Endothelial cell of umbilical vein (primary cell): ENCODE data around the gene PBXIP1. TPM values are rescaled to one million over a fixed set of nuclear protein-coding genes. Genes with fewer than 3 reads are reported as not detected.

Source experiments
- BruUV-seq: library from RNA; stranded (reverse); fragments of 400-500 nt; replicated peaks from 2 replicates; lab custom pipeline; 2021; lab: Mats Ljungman, UMichigan
- CTCF ChIA-PET: fragments of 300-600, 350-600 bp; sonication (Branson Sonifier 250); formaldehyde crosslinking; loops from one replicate; lab custom pipeline; 2021; ENCODE audit warnings: antibody characterized with exemption, inconsistent platforms; lab: Charles Lee
- POLR2A ChIA-PET: fragments of 300-600, 350-600 bp; sonication (Branson Sonifier 250); formaldehyde crosslinking; loops from one replicate; lab custom pipeline; 2021; ENCODE audit warnings: antibody characterized with exemption, inconsistent platforms; lab: Charles Lee
- DNase-seq: peaks from one replicate; pipeline ENCODE4 v3.0.0-alpha.2; 2011; ENCODE audit warnings: low read depth, low spot score
- FAIRE-seq: peaks from 2 replicates; lab custom pipeline; 2011; peaks lifted over from hg19 to GRCh38; lab: Jason Lieb, UNC
- H2AFZ ChIP-seq: 2 replicates; pipeline ENCODE4 v1.6.0; 2012; ENCODE audit warnings: low read depth, low read length, control low read depth, inconsistent platforms
- H3K27ac ChIP-seq: 2 replicates; pipeline ENCODE4 v1.5.1; 2011; ENCODE audit warnings: low read depth, mild to moderate bottlenecking, control low read depth, low read length, moderate library complexity; ENCODE audit not compliant: insufficient read depth
- H3K27me3 ChIP-seq, 2 experiments: 2 replicates each; pipeline versions ENCODE4 v1.6.0 to v1.6.1; 2011; ENCODE audit warnings: low read length in 2 of 2, mixed read lengths in 1 of 2; ENCODE audit not compliant: control insufficient read depth in 2 of 2, insufficient read depth in 2 of 2
- H3K36me3 ChIP-seq, 2 experiments: 2 replicates in 1 of 2; 3 replicates in 1 of 2; pipeline ENCODE4 v1.5.1; 2011; ENCODE audit warnings: low read length in 2 of 2, mild to moderate bottlenecking in 1 of 2, moderate library complexity in 1 of 2; ENCODE audit not compliant: control insufficient read depth in 2 of 2, insufficient read depth in 2 of 2; ENCODE audit errors: extremely low read depth in 1 of 2
- H3K4me1 ChIP-seq: 3 replicates; pipeline ENCODE4 v1.5.1; 2011; ENCODE audit warnings: mild to moderate bottlenecking, low read length; ENCODE audit not compliant: control insufficient read depth, insufficient read depth; ENCODE audit errors: extremely low read depth
- H3K4me2 ChIP-seq: 2 replicates; pipeline ENCODE4 v1.6.1; 2011; ENCODE audit warnings: low read length, control low read depth, mixed read lengths; ENCODE audit not compliant: insufficient read depth
- H3K4me3 ChIP-seq, 3 experiments: fragments of 200-600 bp in 1 of 3; sonication (generic), shearing (Covaris generic) in 1 of 3; replicated peaks in 1 of 3; 2 replicates each; pipeline ENCODE4 v1.5.1; 2011 to 2016; ENCODE audit warnings: control low read depth in 3 of 3, low read length in 3 of 3, mild to moderate bottlenecking in 2 of 3, inconsistent platforms in 1 of 3, low read depth in 1 of 3, moderate library complexity in 1 of 3; ENCODE audit not compliant: insufficient read depth in 1 of 3
- H3K79me2 ChIP-seq: 2 replicates; pipeline ENCODE4 v1.6.0; 2012; ENCODE audit warnings: low read length, inconsistent platforms; ENCODE audit not compliant: control insufficient read depth, insufficient read depth
- H3K9ac ChIP-seq: replicated peaks from 2 replicates; pipeline ENCODE3; 2011; ENCODE audit warnings: low read length, control low read depth; ENCODE audit not compliant: insufficient read depth; ENCODE audit errors: extremely low read depth
- H3K9me1 ChIP-seq: replicated peaks from 3 replicates; pipeline ENCODE4 v1.6.0; 2011; ENCODE audit warnings: mild to moderate bottlenecking, low read length; ENCODE audit not compliant: control insufficient read depth, insufficient read depth; ENCODE audit errors: extremely low read depth
- H3K9me3 ChIP-seq: replicated peaks from 2 replicates; pipeline ENCODE4 v1.5.1; 2012; ENCODE audit warnings: low read length, inconsistent platforms; ENCODE audit not compliant: control insufficient read depth, insufficient read depth
- H4K20me1 ChIP-seq: replicated peaks from 2 replicates; pipeline ENCODE3; 2011; ENCODE audit warnings: mild to moderate bottlenecking, low read length; ENCODE audit not compliant: control insufficient read depth, insufficient read depth; ENCODE audit errors: extremely low read depth
- EZH2 ChIP-seq: IDR thresholded peaks from 2 replicates; pipeline ENCODE4 v1.6.1; 2012; ENCODE audit warnings: borderline replicate concordance, low read depth, mild to moderate bottlenecking, moderate library complexity, low read length, inconsistent platforms; ENCODE audit not compliant: severe bottlenecking
- FOS ChIP-seq: IDR thresholded peaks from 2 replicates; pipeline ENCODE4 v1.6.1; 2011; ENCODE audit warnings: mild to moderate bottlenecking, low read length, moderate library complexity, borderline replicate concordance; ENCODE audit not compliant: insufficient read depth
- GATA2 ChIP-seq: IDR thresholded peaks from 2 replicates; pipeline ENCODE4 v1.7.0; 2011; ENCODE audit warnings: low read depth, mild to moderate bottlenecking, moderate library complexity, mixed read lengths, low read length; ENCODE audit not compliant: insufficient read length, insufficient read depth
- JUN ChIP-seq: IDR thresholded peaks from 2 replicates; pipeline ENCODE4 v1.6.1; 2011; ENCODE audit warnings: borderline replicate concordance, low read depth; ENCODE audit not compliant: insufficient read length, insufficient read depth
- MYC ChIP-seq: IDR thresholded peaks from one replicate; pipeline ENCODE4 v1.6.1; 2011; ENCODE audit warnings: mild to moderate bottlenecking, low read depth, low read length
- POLR2A ChIP-seq: IDR thresholded peaks from 2 replicates; pipeline ENCODE4 v1.6.1; 2012; ENCODE audit warnings: low read depth, mild to moderate bottlenecking, control low read depth, low read length
- POLR2AphosphoS5 ChIP-seq: IDR thresholded peaks from 2 replicates; pipeline ENCODE4 v1.6.1; 2012; ENCODE audit warnings: low read depth, mild to moderate bottlenecking, control low read depth, low read length, moderate library complexity; ENCODE audit not compliant: insufficient read depth
- dilution Hi-C: fragments of 300-500 bp; cut with MboI; formaldehyde crosslinking; loops from one replicate; pipeline ENCODE4 v1.15.0; 2019; ENCODE audit warnings: low sequenced_read_pairs; ENCODE audit not compliant: extremely low pct_ligation_motif_present
- intact Hi-C: fragments of 100-400 bp; cut with micrococcal nuclease; formaldehyde crosslinking; loops from one replicate; pipeline ENCODE4 v1.10.0; 2022
- polyA plus RNA-seq, 4 experiments: library from polyadenylated mRNA; depleted of rRNA in 3 of 4; stranded (reverse) in 3 of 4; unstranded in 1 of 4; fragments of >200 nt; gene quantifications; 2 replicates each; pipeline versions ENCODE4 v1.2.1 to v1.2.3, GENCODE V29; 2011 to 2012; ENCODE audit warnings: missing spikeins in 1 of 4
- total RNA-seq: library from RNA; stranded (reverse); gene quantifications from 2 replicates; pipeline ENCODE4 v1.2.3, GENCODE V29; 2021
- TF ChIP-seq, protein P1 (sequence below): IDR thresholded peaks from 2 replicates; pipeline ENCODE4 v1.6.1; 2011; ENCODE audit not compliant: insufficient read depth, insufficient read length
- TF ChIP-seq, protein P2 (sequence below), 2 donors: IDR thresholded peaks; 1 replicate in 1 of 2; 2 replicates in 1 of 2; pipeline ENCODE4 v1.5.1; 2011; ENCODE audit warnings: low read length in 2 of 2, mild to moderate bottlenecking in 2 of 2, moderate library complexity in 2 of 2, control low read depth in 1 of 2, inconsistent platforms in 1 of 2, low read depth in 1 of 2; ENCODE audit not compliant: insufficient read depth in 1 of 2; ENCODE audit errors: extremely low read depth in 1 of 2

PBXIP1 gene
- total and polyA plus RNA-seq, 2 donors (not counting 3 experiments of a cell fraction or from before 2014, with no cell fraction given) = 49.4 to 54.7 TPM

DNA sequence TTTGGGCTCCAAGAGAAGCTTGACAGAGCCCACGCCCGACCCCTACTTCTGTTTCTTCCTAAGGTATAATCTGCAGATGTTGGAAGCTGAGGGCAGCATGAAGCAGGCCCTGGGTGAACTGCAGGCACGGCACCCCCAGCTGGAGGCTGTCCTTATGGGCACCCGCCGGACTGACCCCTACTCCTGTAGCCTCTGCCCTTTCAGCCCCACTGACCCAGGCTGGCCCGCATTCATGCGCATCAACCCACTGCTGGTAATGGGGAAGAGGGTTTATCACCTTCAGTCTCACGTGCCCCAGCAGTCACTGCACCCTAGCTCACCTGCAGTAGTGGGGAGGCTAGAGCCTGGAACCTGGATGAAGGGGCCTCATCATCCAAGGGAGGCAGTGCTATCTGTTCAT lies 34.4 kb upstream of the PBXIP1 start:
- no peak overlapping the region for H3K27ac ChIP-seq
- dilution Hi-C loops = no loop called here
- CTCF ChIA-PET = interaction anchor here (1.0 to 1.1 kb wide), 2 partner anchors 9 to 27 kb away, joined by 3 read pairs; no protein-coding TSS in a partner anchor
- peaks cover 3 to 24% of the 10 kb centered on the region in 2 experiments for H3K36me3 ChIP-seq
- POLR2A ChIA-PET = no interaction called here
- no peak overlapping the region for H3K9ac ChIP-seq
- H3K27me3 ChIP-seq = no peaks in the 10 kb centered on the region
- peaks cover 6% of the 10 kb centered on the region for H3K79me2 ChIP-seq
- intact Hi-C loops = no loop called here
- no peak overlapping the region for H3K4me3 ChIP-seq
- H3K9me1 ChIP-seq = no peaks in the 10 kb centered on the region
- H2AFZ ChIP-seq = no peak overlapping the region
- BruUV-seq = no TSS peak
- FAIRE-seq (no peak), DNase-seq (no peak)
- H3K4me2 ChIP-seq = no peak overlapping the region
- no peaks in the 10 kb centered on the region for H3K9me3 ChIP-seq
- TF ChIP-seq EZH2 (no peak), MYC (no peak), GATA2 (no peak), JUN (no peak), FOS (no peak), POLR2A (no peak), POLR2AphosphoS5 (no peak)
- TF ChIP-seq, protein P1, sequence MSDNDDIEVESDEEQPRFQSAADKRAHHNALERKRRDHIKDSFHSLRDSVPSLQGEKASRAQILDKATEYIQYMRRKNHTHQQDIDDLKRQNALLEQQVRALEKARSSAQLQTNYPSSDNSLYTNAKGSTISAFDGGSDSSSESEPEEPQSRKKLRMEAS = no peak
- TF ChIP-seq, protein P2, sequence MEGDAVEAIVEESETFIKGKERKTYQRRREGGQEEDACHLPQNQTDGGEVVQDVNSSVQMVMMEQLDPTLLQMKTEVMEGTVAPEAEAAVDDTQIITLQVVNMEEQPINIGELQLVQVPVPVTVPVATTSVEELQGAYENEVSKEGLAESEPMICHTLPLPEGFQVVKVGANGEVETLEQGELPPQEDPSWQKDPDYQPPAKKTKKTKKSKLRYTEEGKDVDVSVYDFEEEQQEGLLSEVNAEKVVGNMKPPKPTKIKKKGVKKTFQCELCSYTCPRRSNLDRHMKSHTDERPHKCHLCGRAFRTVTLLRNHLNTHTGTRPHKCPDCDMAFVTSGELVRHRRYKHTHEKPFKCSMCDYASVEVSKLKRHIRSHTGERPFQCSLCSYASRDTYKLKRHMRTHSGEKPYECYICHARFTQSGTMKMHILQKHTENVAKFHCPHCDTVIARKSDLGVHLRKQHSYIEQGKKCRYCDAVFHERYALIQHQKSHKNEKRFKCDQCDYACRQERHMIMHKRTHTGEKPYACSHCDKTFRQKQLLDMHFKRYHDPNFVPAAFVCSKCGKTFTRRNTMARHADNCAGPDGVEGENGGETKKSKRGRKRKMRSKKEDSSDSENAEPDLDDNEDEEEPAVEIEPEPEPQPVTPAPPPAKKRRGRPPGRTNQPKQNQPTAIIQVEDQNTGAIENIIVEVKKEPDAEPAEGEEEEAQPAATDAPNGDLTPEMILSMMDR (IDR thresholded peaks at IDR 0.05; ENCODE audit: extremely low read depth in 1 of 2, insufficient read depth in 1 of 2, low read depth in 1 of 2, low read length in 2 of 2) = no peak
- H3K4me1 ChIP-seq = peaks cover 2% of the 10 kb centered on the region
- no peaks in the 10 kb centered on the region for H4K20me1 ChIP-seq
